Parathyroid adenoma (tissue), 2 donors: ENCODE results near the gene ARHGEF7.

Experiments used
- H2AFZ ChIP-seq: fragments of 300-600 bp; sonication (generic); one replicate; pipeline ENCODE4 v1.7.0; 2017; ENCODE audit warnings: antibody characterized with exemption, mild to moderate bottlenecking
- H3K27ac ChIP-seq: fragments of 300-600 bp; sonication (generic); one replicate; pipeline ENCODE4 v1.7.0; 2017
- H3K27me3 ChIP-seq: fragments of 300-600 bp; sonication (generic); one replicate; pipeline ENCODE4 v1.7.0; 2017; ENCODE audit warnings: low read length; ENCODE audit not compliant: control insufficient read depth, insufficient read depth
- H3K36me3 ChIP-seq: fragments of 300-600 bp; sonication (generic); one replicate; pipeline ENCODE4 v1.7.0; 2017; ENCODE audit warnings: low read length; ENCODE audit not compliant: control insufficient read depth, insufficient read depth
- H3K4me1 ChIP-seq: fragments of 300-600 bp; sonication (generic); one replicate; pipeline ENCODE4 v1.7.0; 2017; ENCODE audit warnings: control low read depth
- H3K4me2 ChIP-seq: fragments of 300-600 bp; sonication (generic); one replicate; pipeline ENCODE4 v1.7.0; 2017; ENCODE audit warnings: low read length
- H3K4me3 ChIP-seq: fragments of 300-600 bp; sonication (generic); one replicate; pipeline ENCODE4 v1.7.0; 2017; ENCODE audit warnings: low read depth, low read length
- H3K79me2 ChIP-seq: fragments of 300-600 bp; sonication (generic); one replicate; pipeline ENCODE4 v1.7.0; 2017; ENCODE audit warnings: control low read depth
- H3K9ac ChIP-seq: fragments of 300-600 bp; sonication (generic); one replicate; pipeline ENCODE4 v1.7.0; 2017; ENCODE audit warnings: mild to moderate bottlenecking
- H3K9me3 ChIP-seq: fragments of 300-600 bp; sonication (generic); one replicate; pipeline ENCODE4 v1.7.0; 2017; ENCODE audit warnings: low read length; ENCODE audit not compliant: control insufficient read depth
- TF ChIP-seq, protein P1 (sequence below): fragments of 300-600 bp; sonication (generic); IDR thresholded peaks from one replicate; pipeline ENCODE4 v1.7.0; 2017; ENCODE audit warnings: antibody characterized with exemption, mild to moderate bottlenecking
- donor health status: primary hyperparathyroidism.

ARHGEF7 gene

DNA sequence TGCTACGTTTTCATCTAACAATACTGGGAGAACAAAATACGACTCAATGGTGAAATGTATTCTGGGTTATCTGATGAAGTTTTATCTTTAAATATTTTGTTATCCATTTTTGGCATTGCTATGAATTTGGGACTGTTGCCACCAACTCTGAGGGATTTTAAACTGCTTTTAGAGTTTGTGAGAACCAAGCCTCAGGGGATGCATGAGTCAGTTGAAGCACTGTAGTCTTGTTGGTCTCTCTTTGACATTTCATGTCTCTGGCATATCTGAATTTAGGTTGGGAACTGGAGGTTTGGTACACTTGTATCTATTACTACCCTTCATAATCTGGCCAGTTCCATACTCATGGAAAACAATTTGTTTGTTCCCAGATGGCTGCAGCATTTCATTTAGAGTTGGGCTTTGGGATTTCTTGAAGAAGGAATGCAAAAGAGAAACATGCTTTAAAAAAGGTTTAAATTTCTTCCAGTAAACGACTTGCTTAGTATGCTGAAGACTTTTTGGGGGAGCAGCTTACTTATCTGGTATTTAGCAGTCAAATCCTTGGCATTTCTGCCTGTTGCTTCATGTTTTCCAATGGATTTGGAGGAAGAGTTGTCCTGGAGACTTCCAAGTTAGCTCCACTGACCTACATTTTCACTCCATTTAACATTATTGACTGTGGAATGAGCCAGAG, 28.9 kb downstream of the ARHGEF7 start:
- Histone ChIP-seq H3K4me2 (no peak overlapping the region), H3K4me3 (no peak overlapping the region), H3K36me3 (no peaks in the 10 kb centered on the region), H3K9ac (no peak overlapping the region), H3K9me3 (no peaks in the 10 kb centered on the region), H3K4me1 (no peaks in the 10 kb centered on the region), H3K27ac (no peak overlapping the region), H3K27me3 (no peaks in the 10 kb centered on the region), H3K79me2 (no peaks in the 10 kb centered on the region), H2AFZ (no peak overlapping the region)
- TF ChIP-seq, protein P1, sequence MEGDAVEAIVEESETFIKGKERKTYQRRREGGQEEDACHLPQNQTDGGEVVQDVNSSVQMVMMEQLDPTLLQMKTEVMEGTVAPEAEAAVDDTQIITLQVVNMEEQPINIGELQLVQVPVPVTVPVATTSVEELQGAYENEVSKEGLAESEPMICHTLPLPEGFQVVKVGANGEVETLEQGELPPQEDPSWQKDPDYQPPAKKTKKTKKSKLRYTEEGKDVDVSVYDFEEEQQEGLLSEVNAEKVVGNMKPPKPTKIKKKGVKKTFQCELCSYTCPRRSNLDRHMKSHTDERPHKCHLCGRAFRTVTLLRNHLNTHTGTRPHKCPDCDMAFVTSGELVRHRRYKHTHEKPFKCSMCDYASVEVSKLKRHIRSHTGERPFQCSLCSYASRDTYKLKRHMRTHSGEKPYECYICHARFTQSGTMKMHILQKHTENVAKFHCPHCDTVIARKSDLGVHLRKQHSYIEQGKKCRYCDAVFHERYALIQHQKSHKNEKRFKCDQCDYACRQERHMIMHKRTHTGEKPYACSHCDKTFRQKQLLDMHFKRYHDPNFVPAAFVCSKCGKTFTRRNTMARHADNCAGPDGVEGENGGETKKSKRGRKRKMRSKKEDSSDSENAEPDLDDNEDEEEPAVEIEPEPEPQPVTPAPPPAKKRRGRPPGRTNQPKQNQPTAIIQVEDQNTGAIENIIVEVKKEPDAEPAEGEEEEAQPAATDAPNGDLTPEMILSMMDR, result no peak

DNA sequence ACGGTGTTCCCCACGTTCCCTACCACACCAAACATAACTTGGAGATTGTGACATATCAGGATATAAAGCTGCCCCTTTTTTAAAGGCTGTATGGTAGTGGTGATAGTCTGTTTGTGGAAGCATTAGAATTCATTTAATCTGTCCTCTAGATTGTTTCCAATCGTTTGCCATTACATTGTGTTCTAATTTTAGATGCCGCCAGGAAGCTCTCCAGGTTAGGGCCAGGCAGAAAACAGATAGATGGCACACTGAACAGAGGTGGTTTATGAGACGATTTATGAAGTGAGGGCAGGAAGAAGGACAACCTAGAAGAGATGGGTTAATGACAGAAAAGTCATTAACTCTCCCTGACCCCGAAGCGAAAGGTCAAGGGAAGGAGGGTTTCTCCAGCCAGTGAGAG, 30.0 kb downstream of the ARHGEF7 start:
- Histone ChIP-seq H2AFZ (no peak overlapping the region), H3K9ac (no peak overlapping the region), H3K27ac (no peak overlapping the region), H3K9me3 (no peaks in the 10 kb centered on the region), H3K79me2 (no peaks in the 10 kb centered on the region), H3K4me2 (no peak overlapping the region), H3K4me3 (no peak overlapping the region), H3K4me1 (no peaks in the 10 kb centered on the region), H3K36me3 (no peaks in the 10 kb centered on the region), H3K27me3 (no peaks in the 10 kb centered on the region)
- TF ChIP-seq, protein P1, result no peak

DNA sequence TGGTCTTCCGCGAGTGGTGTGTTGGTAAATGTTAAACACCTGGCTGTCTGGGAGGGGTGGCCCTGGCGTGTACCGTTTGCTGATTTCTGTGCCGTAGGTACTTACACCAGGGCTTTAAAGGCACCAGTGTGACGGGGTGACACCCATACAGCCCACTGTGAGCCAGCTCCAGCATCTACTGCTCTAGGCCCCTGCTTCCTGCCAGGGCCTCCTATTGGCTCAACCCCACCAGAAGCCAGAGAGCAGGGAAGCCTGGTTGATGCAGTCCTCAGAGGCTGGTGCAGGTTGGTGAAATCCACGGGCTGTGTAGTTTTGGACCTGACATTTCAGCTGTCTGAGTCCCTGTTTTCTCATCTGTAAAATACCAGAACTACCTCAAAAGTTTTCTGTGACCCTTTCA, 30.4 kb downstream of the ARHGEF7 start:
- Histone ChIP-seq H3K4me1 (no peaks in the 10 kb centered on the region), H2AFZ (no peak overlapping the region), H3K9me3 (no peaks in the 10 kb centered on the region), H3K4me3 (no peak overlapping the region), H3K79me2 (no peaks in the 10 kb centered on the region), H3K27ac (no peak overlapping the region), H3K4me2 (no peak overlapping the region), H3K36me3 (no peaks in the 10 kb centered on the region), H3K9ac (no peak overlapping the region), H3K27me3 (no peaks in the 10 kb centered on the region)
- TF ChIP-seq, protein P1, result no peak

DNA sequence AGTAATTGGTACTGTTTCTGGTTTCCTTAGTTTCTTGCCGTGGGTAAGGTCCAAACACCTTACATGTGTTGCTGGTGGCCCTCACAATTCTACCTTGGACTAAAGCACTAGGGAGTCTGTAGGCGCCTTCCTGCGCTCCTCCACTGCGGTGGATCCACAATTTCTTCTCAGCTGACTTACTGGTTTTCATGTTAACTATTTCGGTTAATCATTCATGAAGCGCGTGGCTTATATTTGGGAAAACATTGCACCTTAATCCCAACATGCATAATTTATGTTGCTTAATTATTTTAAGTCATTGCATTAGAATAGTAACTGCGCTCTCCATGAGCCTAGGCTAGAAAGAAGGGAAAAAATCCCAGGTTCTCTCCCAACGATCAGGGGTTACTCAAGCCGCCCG, 37.7 kb downstream of the ARHGEF7 start:
- H3K9ac ChIP-seq, result peak overlapping the region; percentile 87

More for the DNA sequence above, 37.7 kb downstream of the ARHGEF7 start:
- Histone ChIP-seq H3K27ac (peak overlapping the region; percentile 93), H3K9me3 (no peaks in the 10 kb centered on the region), H2AFZ (peak overlapping the region; percentile 93), H3K27me3 (no peaks in the 10 kb centered on the region), H3K36me3 (no peaks in the 10 kb centered on the region), H3K4me3 (peak overlapping the region; percentile 74), H3K79me2 (no peaks in the 10 kb centered on the region), H3K4me2 (peak overlapping the region; percentile 84), H3K4me1 (peaks cover 3% of the 10 kb centered on the region)
- TF ChIP-seq, protein P1, result no peak
